Measurements from ENCODE around the gene GSG1L. TPM values are rescaled to one million over a fixed set of nuclear protein-coding genes. Genes with fewer than 3 reads are reported as not detected.

Gene GSG1L
- total RNA-seq, 2 experiments from 2014 or later = not detected

GRCh38 chr16:28100810-28101532, 37.5 kb upstream of the GSG1L start:
- ATAC-seq (ENCODE audit: low read depth) = no peak

GRCh38 chr16:28098959-28099945, 35.7 kb upstream of the GSG1L start:
- ATAC-seq (ENCODE audit: low read depth) = no peak
- Mint-ChIP-seq H3K27me3 (no peaks in the 10 kb centered on the region), H3K4me3 (no peak overlapping the region), H3K36me3 (peaks cover 25% of the 10 kb centered on the region), H3K9me3 (no peaks in the 10 kb centered on the region), H3K27ac (no peak overlapping the region), H3K4me1 (peaks cover 2% of the 10 kb centered on the region)
- DNase-seq = peak; percentile 23
- POLR2A ChIA-PET = no interaction called here

More at GRCh38 chr16:28100810-28101532, 37.5 kb upstream of the GSG1L start:
- H3K27me3 Mint-ChIP-seq = no peaks in the 10 kb centered on the region
- H3K27ac Mint-ChIP-seq = no peak overlapping the region
- peak; percentile 15 for DNase-seq
- H3K4me1 Mint-ChIP-seq = peaks cover 2% of the 10 kb centered on the region
- H3K4me3 Mint-ChIP-seq = no peak overlapping the region
- H3K36me3 Mint-ChIP-seq = peaks cover 33% of the 10 kb centered on the region
- no peaks in the 10 kb centered on the region for H3K9me3 Mint-ChIP-seq
- POLR2A ChIA-PET = no interaction called here

- H3K4me3 Mint-ChIP-seq = no peak overlapping the region
- POLR2A ChIA-PET = no interaction called here
- peaks cover 2% of the 10 kb centered on the region for H3K4me1 Mint-ChIP-seq
- H3K36me3 Mint-ChIP-seq = peaks cover 19% of the 10 kb centered on the region
- ATAC-seq (ENCODE audit: low read depth) (no peak), DNase-seq (peak; percentile 21)
- no peaks in the 10 kb centered on the region for H3K27me3 Mint-ChIP-seq
- H3K27ac Mint-ChIP-seq = no peak overlapping the region
- no peaks in the 10 kb centered on the region for H3K9me3 Mint-ChIP-seq
Measured at GRCh38 chr16:28098171-28098958, 34.9 kb upstream of the GSG1L start.

- Mint-ChIP-seq H3K27ac (no peak overlapping the region), H3K4me3 (no peak overlapping the region), H3K4me1 (no peaks in the 10 kb centered on the region), H3K27me3 (no peaks in the 10 kb centered on the region), H3K9me3 (no peaks in the 10 kb centered on the region), H3K36me3 (peaks cover 14% of the 10 kb centered on the region)
- peak; percentile 21 for DNase-seq
- no peak for ATAC-seq (ENCODE audit: low read depth)
- POLR2A ChIA-PET = no interaction called here
Measured at GRCh38 chr16:28096983-28097899, 33.7 kb upstream of the GSG1L start.

- no peaks in the 10 kb centered on the region for H3K27me3 Mint-ChIP-seq
- no peak overlapping the region for H3K27ac Mint-ChIP-seq
- H3K4me3 Mint-ChIP-seq = no peak overlapping the region
- ATAC-seq (ENCODE audit: low read depth) (no peak), DNase-seq (no peak)
- POLR2A ChIA-PET = no interaction called here
- peaks cover 10% of the 10 kb centered on the region for H3K36me3 Mint-ChIP-seq
- peaks cover 2% of the 10 kb centered on the region for H3K4me1 Mint-ChIP-seq
- H3K9me3 Mint-ChIP-seq = no peaks in the 10 kb centered on the region
Measured at GRCh38 chr16:28093385-28093725, 29.8 kb upstream of the GSG1L start.

GRCh38 chr16:28092721-28093384, 29.3 kb upstream of the GSG1L start:
- DNase-seq (no peak), ATAC-seq (ENCODE audit: low read depth) (no peak)
- H3K4me1 Mint-ChIP-seq = peaks cover 2% of the 10 kb centered on the region
- POLR2A ChIA-PET = no interaction called here
- no peaks in the 10 kb centered on the region for H3K27me3 Mint-ChIP-seq
- no peak overlapping the region for H3K27ac Mint-ChIP-seq
- peaks cover 10% of the 10 kb centered on the region for H3K36me3 Mint-ChIP-seq
- no peaks in the 10 kb centered on the region for H3K9me3 Mint-ChIP-seq
- H3K4me3 Mint-ChIP-seq = no peak overlapping the region

- H3K36me3 Mint-ChIP-seq = peaks cover 5% of the 10 kb centered on the region
- POLR2A ChIA-PET = no interaction called here
- H3K9me3 Mint-ChIP-seq = no peaks in the 10 kb centered on the region
- no peaks in the 10 kb centered on the region for H3K27me3 Mint-ChIP-seq
- H3K27ac Mint-ChIP-seq = no peak overlapping the region
- no peak overlapping the region for H3K4me3 Mint-ChIP-seq
- ATAC-seq (ENCODE audit: low read depth) (no peak), DNase-seq (no peak)
- H3K4me1 Mint-ChIP-seq = peaks cover 2% of the 10 kb centered on the region
Measured at GRCh38 chr16:28091656-28092055, 28.1 kb upstream of the GSG1L start.

- H3K36me3 Mint-ChIP-seq = peaks cover 4% of the 10 kb centered on the region
- no peak overlapping the region for H3K4me3 Mint-ChIP-seq
- H3K9me3 Mint-ChIP-seq = no peaks in the 10 kb centered on the region
- peaks cover 2% of the 10 kb centered on the region for H3K4me1 Mint-ChIP-seq
- H3K27me3 Mint-ChIP-seq = no peaks in the 10 kb centered on the region
- DNase-seq = no peak
- POLR2A ChIA-PET = no interaction called here
- ATAC-seq (ENCODE audit: low read depth) = no peak
- H3K27ac Mint-ChIP-seq = no peak overlapping the region
Measured at GRCh38 chr16:28090646-28091377, 27.3 kb upstream of the GSG1L start.

GRCh38 chr16:28089992-28090365, 26.5 kb upstream of the GSG1L start:
- peak overlapping the region; percentile 37 for H3K27ac Mint-ChIP-seq

GRCh38 chr16:28089205-28089991, 25.9 kb upstream of the GSG1L start:
- DNase-seq (no peak), ATAC-seq (ENCODE audit: low read depth) (no peak)
- Mint-ChIP-seq H3K9me3 (no peaks in the 10 kb centered on the region), H3K4me3 (no peak overlapping the region), H3K36me3 (peaks cover 4% of the 10 kb centered on the region), H3K4me1 (peaks cover 2% of the 10 kb centered on the region), H3K27ac (peak overlapping the region; percentile 76), H3K27me3 (no peaks in the 10 kb centered on the region)
- POLR2A ChIA-PET = no interaction called here

More at GRCh38 chr16:28089992-28090365, 26.5 kb upstream of the GSG1L start:
- Mint-ChIP-seq H3K4me1 (peaks cover 2% of the 10 kb centered on the region), H3K9me3 (no peaks in the 10 kb centered on the region), H3K4me3 (no peak overlapping the region), H3K36me3 (peaks cover 4% of the 10 kb centered on the region), H3K27me3 (no peaks in the 10 kb centered on the region)
- POLR2A ChIA-PET = no interaction called here
- ATAC-seq (ENCODE audit: low read depth) (no peak), DNase-seq (no peak)

- POLR2A ChIA-PET = no interaction called here
- Mint-ChIP-seq H3K4me3 (no peak overlapping the region), H3K4me1 (peaks cover 2% of the 10 kb centered on the region), H3K36me3 (peaks cover 4% of the 10 kb centered on the region), H3K9me3 (no peaks in the 10 kb centered on the region), H3K27ac (no peak overlapping the region), H3K27me3 (no peaks in the 10 kb centered on the region)
- DNase-seq (no peak), ATAC-seq (ENCODE audit: low read depth) (no peak)
Measured at GRCh38 chr16:28087675-28088300, 24.3 kb upstream of the GSG1L start.
